Activated CD8-positive, alpha-beta memory T cell treated with anti-CD3 and anti-CD28 coated beads, Interleukin-2, amount 50 U/mL, for 4 hours (primary cell): Measurements from ENCODE around the gene OSTF1.

Source experiments
- DNase-seq: peaks from one replicate; pipeline ENCODE4 v3.0.0-alpha.2; 2020

The OSTF1 gene

DNA sequence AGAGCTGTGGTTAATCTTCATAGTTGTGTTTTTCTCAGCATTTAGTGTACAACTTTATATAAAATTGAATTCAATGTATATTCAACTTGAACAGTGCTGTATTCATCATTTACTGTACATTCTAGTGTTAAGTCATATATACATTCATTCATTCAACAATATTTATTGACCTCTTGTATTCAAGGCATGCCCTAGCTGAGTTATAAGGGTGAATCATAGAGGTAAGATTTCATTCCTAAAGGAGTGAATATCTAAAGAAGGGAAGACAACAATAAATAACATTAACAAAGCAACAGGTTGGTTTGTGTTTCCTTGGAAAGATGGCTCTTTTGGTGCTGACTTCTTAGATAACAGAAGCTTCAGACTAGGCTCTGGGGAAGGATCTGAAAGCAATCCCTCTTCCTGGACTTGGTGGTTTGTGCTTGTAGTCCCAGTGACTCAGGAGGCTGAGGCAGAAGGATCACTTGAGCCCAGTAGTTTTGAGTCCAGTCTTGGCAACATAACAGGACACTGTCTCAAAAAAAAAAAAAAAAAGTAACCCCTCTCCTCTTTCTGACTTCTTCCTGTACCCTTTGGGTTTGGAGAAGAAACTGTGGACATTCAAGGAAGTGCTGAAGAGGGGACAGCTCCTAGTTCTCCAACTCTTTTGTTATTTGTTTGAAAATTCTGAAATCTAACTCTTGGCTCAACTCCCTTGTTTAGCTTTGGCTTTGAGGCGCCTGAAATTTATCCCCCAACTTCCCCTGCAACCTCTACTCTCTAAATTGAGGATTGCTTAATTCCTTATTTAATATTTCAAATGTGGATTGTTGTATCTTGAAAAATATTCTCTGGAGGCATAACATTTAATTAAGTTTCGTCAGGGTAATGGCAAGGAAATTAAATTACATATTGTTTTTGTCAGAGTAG is 80.2 kb downstream of the OSTF1 start:
- DNase-seq: no peak

DNA sequence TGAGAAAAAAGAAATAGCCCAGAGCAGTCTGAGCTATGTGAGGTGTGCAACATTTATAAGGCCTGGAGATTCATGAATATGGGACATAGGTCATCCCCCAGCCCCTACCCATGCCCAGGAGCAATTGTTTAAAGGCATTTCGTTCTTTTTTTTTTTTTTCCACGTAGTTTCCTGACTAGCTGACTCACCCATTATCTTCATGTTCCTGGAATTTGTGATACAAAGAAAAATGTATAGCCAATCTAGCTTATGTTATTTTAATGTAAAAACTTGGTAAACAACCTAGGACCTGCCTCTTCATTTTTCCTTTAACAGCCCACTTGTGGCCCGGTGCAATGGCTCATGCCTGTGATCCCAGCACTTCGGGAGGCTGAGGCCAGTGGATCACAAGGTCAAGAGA is 81.3 kb downstream of the OSTF1 start:
- no peak for DNase-seq

DNA sequence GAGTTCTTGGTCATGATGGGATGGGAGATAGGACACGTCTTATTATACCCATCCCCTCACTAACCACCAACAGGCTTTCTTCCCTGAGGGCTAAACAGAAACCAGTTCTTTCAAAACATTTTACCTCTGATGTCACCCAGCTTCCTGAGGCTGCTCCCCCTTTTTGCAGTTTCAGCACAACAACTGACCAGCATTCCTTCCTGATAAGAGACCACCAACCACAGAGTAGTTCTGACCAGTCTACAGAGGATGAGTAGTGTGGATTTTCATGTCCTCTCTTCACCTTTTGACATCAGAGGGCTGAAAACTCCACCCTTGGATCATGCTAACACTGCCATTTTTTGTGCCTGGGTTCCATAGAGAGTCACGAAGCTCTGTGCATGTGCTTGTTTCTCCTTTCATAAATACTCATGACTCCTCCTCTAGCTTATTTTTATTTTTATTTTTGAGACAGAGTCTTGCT is 82.6 kb downstream of the OSTF1 start:
- no peak for DNase-seq

DNA sequence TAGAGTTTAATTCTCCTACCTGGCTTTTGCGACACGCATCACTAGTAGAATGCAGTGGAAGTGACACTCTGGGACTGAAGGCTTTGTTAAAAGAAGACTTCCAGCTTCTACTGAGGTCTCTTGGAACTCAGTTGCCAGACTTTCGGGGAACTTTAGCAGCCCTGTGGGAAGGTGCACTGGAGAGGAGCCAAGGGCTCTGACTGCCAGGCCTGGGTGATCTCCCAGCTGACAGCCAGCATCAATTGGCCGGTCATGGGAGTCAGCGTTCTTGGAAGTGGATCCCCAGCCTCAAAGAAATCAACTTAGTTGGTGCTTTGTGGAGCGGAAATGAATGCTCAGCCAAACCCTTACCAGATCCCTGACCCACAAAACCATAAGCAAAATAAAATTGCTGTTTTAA is 87.1 kb downstream of the OSTF1 start:
- no peak for DNase-seq

DNA sequence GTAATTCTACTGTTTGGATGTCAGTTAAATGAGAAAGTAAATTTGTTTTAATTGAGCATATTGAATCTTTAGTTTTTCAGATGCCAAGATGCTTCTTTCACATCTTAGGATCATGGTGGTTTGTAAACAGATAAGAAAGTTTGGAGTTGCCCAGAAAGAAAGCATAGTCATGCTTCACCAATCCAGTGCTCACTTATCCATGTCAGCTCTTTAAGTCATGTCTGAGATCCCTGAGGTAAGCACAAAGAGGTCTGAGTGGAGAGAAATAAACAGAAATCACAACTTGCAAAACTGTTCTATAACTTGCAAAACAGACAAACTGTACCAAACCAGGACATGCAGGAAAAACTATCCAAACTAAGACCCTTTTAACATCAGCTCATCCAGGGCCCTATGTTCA is 87.7 kb downstream of the OSTF1 start:
- no peak for DNase-seq

DNA sequence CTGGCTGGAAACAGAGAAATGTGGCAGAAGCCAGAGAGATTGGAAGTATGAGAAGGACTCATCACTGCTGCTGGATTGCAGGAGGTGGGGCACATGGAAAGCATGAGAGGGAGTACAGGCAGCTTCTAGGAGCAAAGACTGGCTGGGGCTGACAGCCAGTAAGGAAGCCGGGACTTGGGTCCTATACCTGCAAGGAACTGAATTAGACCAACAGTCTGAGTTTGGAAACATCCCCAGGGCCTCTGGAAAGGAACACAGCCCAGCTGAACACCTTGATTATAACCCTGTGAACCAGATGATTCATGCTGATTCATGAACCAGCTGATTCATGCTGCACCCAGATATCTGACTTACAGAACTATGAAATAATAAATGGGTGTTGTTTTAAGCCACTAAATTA is 93.4 kb downstream of the OSTF1 start:
- no peak for DNase-seq

DNA sequence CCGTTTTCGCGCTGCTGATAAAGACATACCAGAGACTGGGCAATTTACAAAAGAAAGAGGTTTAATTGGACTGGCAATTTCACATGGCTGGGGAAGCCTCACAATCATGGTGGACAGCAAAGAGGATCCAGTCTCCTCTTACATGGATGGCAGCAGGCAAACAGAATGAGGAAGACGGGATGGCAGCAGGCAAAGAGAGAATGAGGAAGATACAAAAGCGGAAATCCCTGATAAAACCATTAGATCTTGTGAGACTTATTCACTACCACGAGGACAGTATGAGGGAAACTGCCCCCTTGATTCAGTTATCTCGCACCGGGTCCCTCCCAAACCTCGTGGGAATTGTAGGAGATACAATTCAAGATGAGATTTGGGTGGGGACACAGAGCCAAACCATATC is 95.0 kb downstream of the OSTF1 start:
- no peak for DNase-seq

DNA sequence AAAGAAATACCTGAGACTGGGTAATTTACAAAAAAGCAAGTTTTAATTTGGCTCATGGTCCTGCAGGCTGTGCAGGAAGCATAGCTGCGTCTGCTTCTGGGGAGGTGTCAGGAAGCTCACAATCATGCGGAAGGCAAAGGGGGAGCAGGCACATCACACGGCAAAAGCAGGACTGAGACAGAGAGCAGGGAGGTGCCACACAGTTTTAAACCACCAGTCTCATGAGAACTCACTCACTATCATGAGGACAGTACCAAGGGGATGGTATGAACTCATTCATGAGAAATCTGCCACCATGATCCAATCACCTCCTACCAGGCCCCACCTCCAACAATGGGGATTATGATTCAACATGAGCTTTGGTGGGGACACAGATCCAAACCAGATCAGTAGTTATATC is 96.2 kb downstream of the OSTF1 start:
- DNase-seq: no peak

DNA sequence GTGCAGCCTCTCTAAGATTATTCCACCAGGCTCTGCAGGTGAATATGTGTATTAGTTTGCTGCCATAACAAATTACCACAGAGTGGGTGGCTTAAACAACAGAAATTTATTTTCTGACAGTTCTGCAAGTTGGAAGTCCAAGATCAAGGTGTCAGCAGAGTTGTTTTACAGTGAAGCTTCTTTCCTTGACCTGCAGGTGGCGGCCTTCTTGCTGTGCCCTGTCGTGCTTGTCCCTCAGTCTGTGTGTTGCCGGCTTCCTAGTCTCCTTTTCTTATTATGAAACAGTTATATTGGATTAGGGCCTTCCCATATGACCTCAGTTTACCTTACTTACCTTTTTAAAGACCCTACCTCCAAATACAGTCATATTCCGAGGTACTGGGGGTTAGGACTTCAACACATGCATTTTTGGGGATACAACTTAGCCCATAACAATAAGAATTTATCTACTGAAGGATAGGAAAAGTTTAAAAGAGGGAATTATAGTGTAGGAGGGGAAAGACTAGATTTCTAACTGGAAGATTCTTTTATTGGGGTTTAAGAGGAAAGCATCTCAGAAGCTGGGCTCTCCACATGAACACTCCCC is 97.4 kb downstream of the OSTF1 start:
- DNase-seq: peak; percentile 49

DNA sequence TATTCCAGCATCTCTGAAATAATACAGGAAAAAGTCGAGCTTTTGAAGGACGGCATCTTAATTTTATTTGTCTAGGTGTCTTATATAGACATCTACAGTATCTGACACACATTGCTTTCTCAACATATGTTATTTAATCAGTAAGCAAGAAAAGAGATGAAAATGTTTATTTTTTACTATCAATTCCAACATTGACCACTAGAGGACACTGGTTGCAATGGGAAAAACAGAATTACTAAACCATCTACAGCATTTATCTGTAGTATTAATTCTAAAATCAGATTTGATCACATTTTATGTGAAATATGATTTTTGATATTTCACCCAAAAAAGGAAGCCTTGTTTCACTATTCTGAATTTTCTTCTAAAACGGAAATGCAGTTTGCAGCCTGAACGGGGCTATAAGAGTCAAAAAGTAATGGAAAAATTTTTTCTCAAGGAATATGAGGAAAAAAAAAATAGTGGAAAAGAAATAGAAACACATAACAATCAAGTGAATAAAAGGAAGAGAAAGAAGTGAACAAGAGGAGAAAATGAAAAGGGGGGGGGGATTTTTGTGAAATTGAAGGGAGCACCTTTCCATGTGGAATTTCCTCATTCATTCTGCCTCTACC is 98.6 kb downstream of the OSTF1 start:
- no peak for DNase-seq

DNA sequence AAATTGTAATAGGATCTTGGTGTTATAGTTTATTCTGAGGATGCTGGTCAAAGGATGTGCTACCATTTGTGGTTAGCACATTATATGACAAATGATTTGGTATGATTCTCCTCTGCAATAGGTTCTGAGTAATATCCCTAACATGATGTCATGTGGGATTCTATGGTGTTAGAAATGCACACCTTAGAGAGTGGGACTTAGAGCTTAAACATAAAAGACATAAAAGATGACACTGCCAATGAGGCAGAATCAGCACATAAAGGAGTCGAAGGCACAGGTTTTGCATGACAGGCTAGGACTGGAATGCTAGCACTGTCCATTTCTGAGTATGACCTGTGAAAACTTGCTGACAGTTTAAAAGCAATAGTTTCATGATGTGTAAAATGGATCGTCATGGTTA is 100.4 kb downstream of the OSTF1 start:
- DNase-seq: no peak

DNA sequence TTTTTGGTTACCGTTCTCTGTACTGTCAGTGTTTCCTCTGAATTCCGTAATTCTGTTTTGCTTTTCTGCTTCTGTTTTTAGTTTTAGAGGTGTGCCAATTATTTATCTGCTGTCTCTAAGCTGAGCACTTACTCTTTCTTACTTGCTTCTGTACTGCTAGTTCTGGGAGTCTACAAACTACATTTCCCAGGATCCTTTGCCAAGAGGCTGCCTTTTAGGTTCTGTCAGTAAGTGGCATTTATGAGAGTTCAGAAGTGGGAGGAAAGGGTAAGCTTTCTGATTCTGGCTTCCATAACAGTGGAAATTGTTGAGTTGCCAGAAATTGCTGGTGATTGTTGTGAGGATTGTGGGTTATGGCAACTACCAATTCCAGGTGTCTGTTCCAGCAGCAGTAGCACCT is 102.4 kb downstream of the OSTF1 start:
- DNase-seq: no peak
